Mucosa of gallbladder (tissue), 1 donor: ENCODE measurements around the gene MGAT5. TPM values are rescaled to one million over a fixed set of nuclear protein-coding genes. Genes with fewer than 3 reads are reported as not detected.

Experiments used
- DNase-seq: peaks from one replicate; pipeline ENCODE4 v3.0.0-alpha.2; 2020; ENCODE audit warnings: low spot score
- total RNA-seq: library from RNA; stranded (reverse); gene quantifications from one replicate; pipeline ENCODE4 v1.2.1, GENCODE V29; 2021
- donor health status: DM: no; HTN: no; CAD: no.

The MGAT5 gene
- total RNA-seq, 1 donor from 2014 or later = 152 TPM

DNA sequence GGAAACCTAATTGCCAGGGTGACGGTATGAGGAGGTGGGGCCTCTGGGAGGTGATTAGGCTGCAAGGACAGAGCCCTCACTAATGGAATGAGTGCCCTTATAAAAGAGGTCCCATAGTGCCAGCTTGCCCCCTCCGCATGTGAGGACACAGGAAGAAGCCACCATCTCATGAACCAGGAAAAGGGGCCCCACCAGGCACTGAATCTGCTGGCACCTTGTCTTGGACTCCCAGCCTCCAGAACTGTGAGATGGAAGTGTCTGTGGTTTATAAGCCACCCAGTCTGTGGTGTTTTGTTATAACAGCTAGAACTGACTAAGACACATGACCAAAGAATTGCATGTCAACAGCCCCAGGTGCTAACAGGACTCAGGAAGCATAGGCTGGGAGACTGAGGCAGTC lies 214.3 kb downstream of the MGAT5 start:
- no peak for DNase-seq

DNA sequence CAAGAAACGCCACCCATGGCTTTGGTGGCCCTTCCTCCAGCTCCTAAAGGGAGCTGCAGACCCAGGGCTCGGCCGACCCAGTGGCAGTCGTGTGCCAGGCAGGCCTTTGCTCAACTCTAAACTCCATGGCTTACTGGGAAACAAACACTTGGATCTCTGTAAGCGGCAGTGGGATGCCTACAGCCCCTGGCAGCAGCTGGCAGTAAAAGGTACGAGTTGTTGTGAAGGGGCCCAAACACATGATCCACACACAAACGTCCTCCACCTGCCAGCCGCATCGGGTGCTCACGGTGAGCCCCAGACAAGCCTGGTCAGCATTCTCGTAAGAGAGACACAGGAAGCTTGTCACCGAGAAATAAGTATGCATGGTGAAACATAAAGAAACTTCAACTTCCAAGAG lies 214.9 kb downstream of the MGAT5 start:
- DNase-seq = no peak

DNA sequence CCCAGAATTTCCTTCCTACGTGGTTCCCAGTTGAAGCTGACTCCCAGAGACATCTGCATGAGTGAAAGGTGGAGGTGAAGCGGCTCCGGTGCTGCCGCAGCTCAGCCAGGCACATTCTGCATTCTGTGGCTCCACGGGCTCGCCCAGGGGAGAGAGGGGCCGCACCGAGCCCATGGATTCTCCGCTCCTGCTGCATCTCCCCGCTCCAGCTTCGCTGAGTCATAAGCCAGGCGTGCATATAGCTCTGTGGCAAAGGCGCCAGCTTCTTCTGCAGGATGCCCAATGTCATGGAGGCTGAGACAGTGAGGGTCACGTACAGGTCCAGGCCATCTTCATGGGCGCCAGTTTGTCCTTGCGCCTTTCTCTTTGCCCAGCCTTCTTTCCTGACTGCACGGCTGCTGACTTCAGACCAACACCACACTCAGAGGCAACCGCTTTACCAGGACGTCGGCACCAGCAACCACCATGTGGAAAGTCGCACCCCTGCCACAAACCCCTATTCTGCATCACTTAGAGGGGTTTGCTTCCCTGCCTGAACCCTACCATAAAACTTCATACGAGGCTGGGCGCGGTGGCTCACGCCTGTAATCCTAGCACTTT lies 215.7 kb downstream of the MGAT5 start:
- DNase-seq = peak; percentile 5

DNA sequence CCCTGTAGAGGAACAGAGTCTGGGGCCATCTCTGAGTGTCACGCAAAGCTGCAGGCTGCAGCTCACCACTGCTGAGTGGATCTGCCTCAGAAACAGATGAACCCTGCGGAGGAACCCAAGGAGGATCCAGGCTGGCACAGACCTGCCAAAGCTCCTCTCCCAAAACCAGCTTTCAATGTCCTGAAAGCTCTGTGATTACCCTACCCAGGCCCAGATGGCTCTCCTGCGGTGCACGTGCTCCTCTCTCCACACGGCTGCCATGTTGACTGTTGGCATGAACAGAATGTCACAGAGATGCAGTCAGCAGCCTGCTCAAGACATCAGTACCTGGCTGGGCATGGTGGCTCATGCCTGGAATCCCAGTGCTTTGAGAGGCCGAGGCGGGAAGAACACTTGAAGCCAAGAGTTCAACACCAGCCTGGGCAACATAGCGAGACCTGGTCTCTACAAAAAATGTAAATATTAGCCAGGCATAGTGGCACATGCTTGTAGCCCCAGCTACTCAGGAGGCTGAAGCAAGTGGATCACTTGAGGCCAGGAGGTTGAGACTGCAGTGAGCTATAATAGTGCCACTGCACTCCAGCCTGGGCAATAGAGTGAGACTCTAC lies 216.8 kb downstream of the MGAT5 start:
- peak; percentile 3 for DNase-seq

DNA sequence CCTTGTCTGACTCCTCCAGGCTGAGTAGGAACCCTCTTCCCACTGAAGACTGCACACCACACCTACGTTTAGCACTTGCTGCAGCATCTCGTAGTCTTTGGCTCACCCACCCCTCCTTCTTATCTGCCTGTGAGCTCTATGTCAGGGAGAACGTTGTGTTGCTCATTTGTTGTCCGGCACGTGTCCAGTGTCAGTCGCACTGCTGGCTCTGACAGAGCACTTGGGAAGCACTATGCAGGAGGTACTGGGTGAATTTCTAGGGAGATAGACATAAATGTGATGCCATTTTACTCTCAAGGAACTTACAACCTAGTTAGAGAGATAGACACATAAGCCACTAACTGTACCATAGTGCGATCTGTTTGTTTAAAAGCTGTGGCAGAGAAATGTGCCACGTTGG lies 223.1 kb downstream of the MGAT5 start:
- peak; percentile 3 for DNase-seq

- no peak for DNase-seq
Observed at GRCh38 chr2:134479696-134480330, 225.9 kb downstream of the MGAT5 start.

- no peak for DNase-seq
Observed at GRCh38 chr2:134482131-134482723, 228.4 kb downstream of the MGAT5 start.

- DNase-seq = no peak
Observed at GRCh38 chr2:134482766-134483340, 229.0 kb downstream of the MGAT5 start.

DNA sequence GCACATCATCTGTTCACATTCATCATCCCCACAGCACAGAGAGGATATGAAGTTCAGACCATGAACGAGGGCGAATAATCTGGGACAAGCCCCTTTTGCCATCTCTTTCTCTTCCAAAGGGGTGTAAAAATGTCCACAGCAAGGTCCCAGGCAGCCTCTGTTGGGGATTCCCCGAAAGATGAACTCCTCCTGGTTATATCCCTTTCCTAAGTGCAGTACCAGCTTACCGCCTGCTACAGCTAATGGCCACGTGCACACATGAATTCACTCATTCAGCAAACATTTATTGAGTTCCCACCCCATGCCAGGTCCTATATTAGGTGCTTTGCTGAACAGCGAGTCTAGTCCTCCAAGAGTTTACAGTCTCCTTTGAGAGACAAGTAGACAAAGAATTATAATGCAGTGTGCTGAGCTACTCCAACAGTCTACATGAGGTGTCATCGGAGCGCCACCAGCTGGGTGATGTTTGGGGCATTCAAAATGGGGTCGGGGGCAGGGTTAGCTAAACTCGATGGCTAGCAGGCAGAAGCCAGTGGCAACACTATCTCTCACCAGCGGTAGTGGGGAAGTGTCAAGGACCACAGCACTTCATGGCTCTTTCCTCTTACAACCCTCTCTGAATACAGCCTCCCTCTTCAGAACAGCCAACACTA lies 236.0 kb downstream of the MGAT5 start:
- no peak for DNase-seq

- DNase-seq = no peak
Observed at GRCh38 chr2:134490559-134490958, 236.7 kb downstream of the MGAT5 start.

DNA sequence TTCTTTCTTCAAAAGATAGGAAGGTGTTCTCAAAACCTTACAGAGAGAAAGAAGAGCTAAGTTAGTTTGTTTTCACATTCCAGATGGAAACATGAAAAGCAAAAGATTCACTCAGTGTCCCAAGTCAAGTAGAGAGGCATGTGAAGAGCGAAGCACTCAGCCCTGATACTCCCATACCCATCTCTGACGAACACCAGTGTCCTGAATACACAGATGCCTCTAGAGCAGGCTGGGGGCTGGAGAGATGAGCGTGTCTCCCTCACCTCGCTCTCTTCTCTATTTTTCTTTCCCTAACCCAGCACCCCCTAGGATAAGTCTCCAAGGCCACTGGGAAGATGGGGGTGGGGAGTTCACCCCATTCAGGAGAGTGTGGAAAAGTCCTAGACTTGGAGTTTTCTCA lies 237.2 kb downstream of the MGAT5 start:
- no peak for DNase-seq

- DNase-seq = no peak
Observed at GRCh38 chr2:134491771-134492441, 238.0 kb downstream of the MGAT5 start.

DNA sequence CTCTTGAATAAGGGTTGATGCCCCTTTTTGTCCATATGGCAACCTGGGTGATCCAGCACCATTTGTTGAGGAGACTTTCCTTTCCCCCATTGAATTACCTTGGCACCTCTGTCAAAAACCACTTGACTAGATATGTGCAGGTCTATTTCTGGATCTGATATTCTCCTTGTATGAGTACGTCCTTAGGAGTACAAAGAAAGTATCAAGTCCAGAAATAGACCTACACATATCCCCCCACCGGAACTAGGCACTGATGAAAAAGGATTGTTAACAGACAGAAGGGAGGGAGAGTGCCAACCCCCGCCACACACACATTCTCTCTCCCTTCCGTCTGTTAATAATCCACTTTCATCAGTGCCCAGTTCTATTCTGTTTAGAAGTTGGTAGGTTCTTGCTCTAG lies 239.9 kb downstream of the MGAT5 start:
- no peak for DNase-seq

GRCh38 chr2:134498654-134499053 lies 244.8 kb downstream of the MGAT5 start:
- DNase-seq = no peak

GRCh38 chr2:134499307-134499926 lies 245.5 kb downstream of the MGAT5 start:
- no peak for DNase-seq

- no peak for DNase-seq
Observed at GRCh38 chr2:134500211-134500935, 246.5 kb downstream of the MGAT5 start.

- no peak for DNase-seq
Observed at GRCh38 chr2:134501476-134502091, 247.7 kb downstream of the MGAT5 start.

GRCh38 chr2:134502104-134502503 lies 248.2 kb downstream of the MGAT5 start:
- DNase-seq = no peak
